ENCODE results near the gene NLRP12.
"Not testable (repeated sequence)": the region's sequence is repeated elsewhere in the genome, so short reads cannot be mapped to it uniquely, and the experiment has no call there.

NLRP12 gene

GRCh38 chr19:53824134-53824611, at the start of gene NLRP12:
Gene NLRP12 (minus strand): TSS chr19:53824314. CDS start chr19:53824174, 140 bp downstream.
- peak; percentile 25 to 58 for DNase-seq

- peak in 1 of 2 donors; percentile 36 for DNase-seq
Observed at GRCh38 chr19:53872762-53873161, 48.6 kb upstream of the NLRP12 start.

GRCh38 chr19:53871454-53871853, 47.3 kb upstream of the NLRP12 start:
- DNase-seq = peak in 1 of 2 donors; percentile 37

GRCh38 chr19:53870485-53870844, 46.4 kb upstream of the NLRP12 start:
- peak; percentile 41 to 56 for DNase-seq

- DNase-seq = not testable (repeated sequence)
Observed at GRCh38 chr19:53869805-53870484, 45.8 kb upstream of the NLRP12 start.

- peak; percentile 93 to 94 for DNase-seq
Observed at GRCh38 chr19:53868892-53869804, 45.0 kb upstream of the NLRP12 start.

- peak; percentile 59 to 62 for DNase-seq
Observed at GRCh38 chr19:53868091-53868891, 44.2 kb upstream of the NLRP12 start.

GRCh38 chr19:53867225-53868090, 43.3 kb upstream of the NLRP12 start, which contains the start of gene MYADM:
Gene MYADM (plus strand): TSS chr19:53867883. CDS start chr19:53873530, 5,647 bp downstream.
- peak; percentile 100 for DNase-seq

- DNase-seq = no peak
Observed at GRCh38 chr19:53866865-53867224, 42.7 kb upstream of the NLRP12 start.

- DNase-seq = peak; percentile 78 to 84
Observed at GRCh38 chr19:53865918-53866864, 42.1 kb upstream of the NLRP12 start.

- DNase-seq = no peak
Observed at GRCh38 chr19:53865523-53865917, 41.4 kb upstream of the NLRP12 start.

- DNase-seq = no peak
Observed at GRCh38 chr19:53864308-53864836, 40.3 kb upstream of the NLRP12 start.

GRCh38 chr19:53853707-53854106, 29.6 kb upstream of the NLRP12 start:
- peak in 1 of 2 donors; percentile 16 for DNase-seq

GRCh38 chr19:53849237-53849676, 25.1 kb upstream of the NLRP12 start:
- DNase-seq = no peak

- DNase-seq = no peak
Observed at GRCh38 chr19:53847555-53847954, 23.4 kb upstream of the NLRP12 start.

- DNase-seq = peak in 1 of 2 donors; percentile 52
Observed at GRCh38 chr19:53844849-53845246, 20.7 kb upstream of the NLRP12 start.

GRCh38 chr19:53840914-53841313, 16.8 kb upstream of the NLRP12 start:
- DNase-seq = peak in 1 of 2 donors; percentile 20

- DNase-seq = not testable (repeated sequence)
Observed at GRCh38 chr19:53840241-53840640, 16.1 kb upstream of the NLRP12 start.

- not testable (repeated sequence) for DNase-seq
Observed at GRCh38 chr19:53838446-53838845, 14.3 kb upstream of the NLRP12 start.

- DNase-seq = not testable (repeated sequence)
Observed at GRCh38 chr19:53832861-53833260, 8.7 kb upstream of the NLRP12 start.
